Right kidney (tissue), 1 donor: Measurements from ENCODE around the gene GPR34.
"Not testable (repeated sequence)": the region's sequence is repeated elsewhere in the genome, so short reads cannot be mapped to it uniquely, and the experiment has no call there.

ENCODE experiments used
- DNase-seq: peaks from one replicate; pipeline ENCODE4 v3.0.0-alpha.2; 2016

Gene GPR34

GRCh38 chrX:41692162-41692749 lies 3.5 kb downstream of the GPR34 start:
- DNase-seq: no peak

- no peak for DNase-seq
Measured at GRCh38 chrX:41693024-41693423, 4.3 kb downstream of the GPR34 start.

GRCh38 chrX:41695426-41695825 lies 6.7 kb downstream of the GPR34 start:
- DNase-seq: no peak

GRCh38 chrX:41703574-41704029 lies 14.8 kb downstream of the GPR34 start:
- DNase-seq: no peak

- DNase-seq: no peak
Measured at GRCh38 chrX:41705042-41705441, 16.3 kb downstream of the GPR34 start.

GRCh38 chrX:41705680-41706374 lies 17.1 kb downstream of the GPR34 start:
- DNase-seq: no peak

- no peak for DNase-seq
Measured at GRCh38 chrX:41707218-41707617, 18.4 kb downstream of the GPR34 start.

- DNase-seq: no peak
Measured at GRCh38 chrX:41708486-41708885, 19.7 kb downstream of the GPR34 start.

- no peak for DNase-seq
Measured at GRCh38 chrX:41711021-41711667, 22.4 kb downstream of the GPR34 start.

- DNase-seq: no peak
Measured at GRCh38 chrX:41716222-41716621, 27.4 kb downstream of the GPR34 start.

GRCh38 chrX:41716767-41717473 lies 28.1 kb downstream of the GPR34 start:
- no peak for DNase-seq

- no peak for DNase-seq
Measured at GRCh38 chrX:41718481-41719235, 29.9 kb downstream of the GPR34 start.

- not testable (repeated sequence) for DNase-seq
Measured at GRCh38 chrX:41719610-41720009, 30.8 kb downstream of the GPR34 start.

GRCh38 chrX:41720125-41720779 lies 31.5 kb downstream of the GPR34 start:
- DNase-seq: no peak

- no peak for DNase-seq
Measured at GRCh38 chrX:41721590-41721989, 32.8 kb downstream of the GPR34 start.

GRCh38 chrX:41722214-41722613 lies 33.4 kb downstream of the GPR34 start:
- DNase-seq: no peak

- DNase-seq: no peak
Measured at GRCh38 chrX:41722816-41723618, 34.2 kb downstream of the GPR34 start.

- DNase-seq: no peak
Measured at GRCh38 chrX:41723826-41724225, 35.1 kb downstream of the GPR34 start, which contains the start of gene GPR82. TSS of gene GPR82 (plus strand) at chrX:41724181. CDS start at chrX:41727027, 2,846 bp downstream.

- no peak for DNase-seq
Measured at GRCh38 chrX:41728125-41728524, 39.4 kb downstream of the GPR34 start.

- no peak for DNase-seq
Measured at GRCh38 chrX:41730081-41730480, 41.3 kb downstream of the GPR34 start.

- no peak for DNase-seq
Measured at GRCh38 chrX:41732260-41732659, 43.5 kb downstream of the GPR34 start.
